Adrenal gland (tissue), 5 donors: ENCODE results near the gene TMEM213.

ENCODE experiments used
- CTCF ChIP-seq, 6 experiments: fragments of 450-650 bp in 4 of 6; fragments of 200-600 bp in 2 of 6; sonication (generic) in 1 of 6; IDR thresholded peaks; 1 replicate in 5 of 6; 2 replicates in 1 of 6; pipeline versions ENCODE4 v1.5.1 to v1.8.0; 2016 to 2021; ENCODE audit warnings: antibody characterized with exemption in 6 of 6, mild to moderate bottlenecking in 2 of 6, moderate library complexity in 1 of 6
- POLR2A ChIP-seq, 2 donors: fragments of 450-650 bp; IDR thresholded peaks; one replicate each; pipeline ENCODE4 v1.6.1; 2017; ENCODE audit warnings: antibody characterized with exemption in 2 of 2, mild to moderate bottlenecking in 2 of 2, moderate library complexity in 1 of 2
- donor health status: DM: no; HTN: no; CAD: no.

DNA sequence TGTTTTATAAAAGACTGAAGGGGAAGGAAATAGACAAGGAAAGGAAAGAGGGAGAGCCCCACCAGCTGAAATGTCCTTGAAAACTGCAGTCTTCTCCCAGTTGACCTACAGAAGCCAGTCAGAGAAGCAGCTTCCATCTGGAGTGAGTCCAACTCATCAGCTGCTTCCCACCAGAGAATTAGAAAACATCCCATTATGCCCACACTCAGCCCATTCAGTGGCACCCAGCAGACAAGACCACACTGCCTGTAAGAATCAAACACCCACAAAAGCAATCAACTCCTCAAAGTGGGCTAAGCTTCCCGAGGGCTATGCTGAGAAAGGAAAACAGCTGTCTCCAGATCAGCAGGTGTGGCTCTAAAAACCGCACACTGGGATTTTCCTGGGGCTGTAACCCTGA lies 29.6 kb upstream of the TMEM213 start:
- TF ChIP-seq POLR2A (IDR thresholded peaks at IDR 0.05) (no peak), CTCF (IDR thresholded peaks at IDR 0.05) (no peak)
